ENCODE measurements around the gene MYL4.

Gene MYL4

GRCh38 chr17:47209499-47209898 is 351 bp downstream of the MYL4 start:
- TF ChIP-seq GATA2 (IDR thresholded peaks at IDR 0.05; ENCODE audit: low read depth, low read length), result no peak
- no peak for TF ChIP-seq GATA3 (IDR thresholded peaks at IDR 0.05; ENCODE audit: low read depth, low read length)

GRCh38 chr17:47210105-47210504 is 957 bp downstream of the MYL4 start:
- TF ChIP-seq GATA2 (IDR thresholded peaks at IDR 0.05; ENCODE audit: low read depth, low read length) (no peak), GATA3 (IDR thresholded peaks at IDR 0.05; ENCODE audit: low read depth, low read length) (no peak)

GRCh38 chr17:47210779-47211178 is 1.6 kb downstream of the MYL4 start:
- no peak for TF ChIP-seq GATA2 (IDR thresholded peaks at IDR 0.05; ENCODE audit: low read depth, low read length)
- no peak for TF ChIP-seq GATA3 (IDR thresholded peaks at IDR 0.05; ENCODE audit: low read depth, low read length)

- TF ChIP-seq GATA3 (IDR thresholded peaks at IDR 0.05; ENCODE audit: low read depth, low read length) (no peak), GATA2 (IDR thresholded peaks at IDR 0.05; ENCODE audit: low read depth, low read length) (no peak)
Measured at GRCh38 chr17:47212458-47212857, 3.3 kb downstream of the MYL4 start.

DNA sequence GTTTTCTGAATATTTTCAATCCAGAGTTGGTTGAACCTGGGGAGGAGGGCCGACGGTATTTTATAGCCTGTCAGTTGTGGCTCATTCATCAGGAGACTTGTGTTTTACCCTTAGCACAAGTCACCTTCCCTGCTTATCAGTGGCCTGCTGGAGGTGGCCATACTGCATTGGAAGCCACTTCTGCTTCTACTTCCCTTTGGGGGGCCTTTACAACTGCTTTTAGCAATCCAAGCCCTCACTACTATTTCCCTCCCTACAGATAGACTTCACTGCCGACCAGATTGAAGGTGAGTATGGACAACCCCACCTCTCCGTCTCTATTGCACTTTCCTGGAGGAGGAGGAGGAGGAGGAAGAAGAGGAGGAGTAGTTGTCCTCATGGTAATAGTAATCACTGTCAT is 4.4 kb downstream of the MYL4 start:
- TF ChIP-seq GATA2 (IDR thresholded peaks at IDR 0.05; ENCODE audit: low read depth, low read length) (no peak), GATA3 (IDR thresholded peaks at IDR 0.05; ENCODE audit: low read depth, low read length) (no peak)

- TF ChIP-seq GATA3 (IDR thresholded peaks at IDR 0.05; ENCODE audit: low read depth, low read length), result no peak
- no peak for TF ChIP-seq GATA2 (IDR thresholded peaks at IDR 0.05; ENCODE audit: low read depth, low read length)
Measured at GRCh38 chr17:47214931-47215330, 5.8 kb downstream of the MYL4 start.

DNA sequence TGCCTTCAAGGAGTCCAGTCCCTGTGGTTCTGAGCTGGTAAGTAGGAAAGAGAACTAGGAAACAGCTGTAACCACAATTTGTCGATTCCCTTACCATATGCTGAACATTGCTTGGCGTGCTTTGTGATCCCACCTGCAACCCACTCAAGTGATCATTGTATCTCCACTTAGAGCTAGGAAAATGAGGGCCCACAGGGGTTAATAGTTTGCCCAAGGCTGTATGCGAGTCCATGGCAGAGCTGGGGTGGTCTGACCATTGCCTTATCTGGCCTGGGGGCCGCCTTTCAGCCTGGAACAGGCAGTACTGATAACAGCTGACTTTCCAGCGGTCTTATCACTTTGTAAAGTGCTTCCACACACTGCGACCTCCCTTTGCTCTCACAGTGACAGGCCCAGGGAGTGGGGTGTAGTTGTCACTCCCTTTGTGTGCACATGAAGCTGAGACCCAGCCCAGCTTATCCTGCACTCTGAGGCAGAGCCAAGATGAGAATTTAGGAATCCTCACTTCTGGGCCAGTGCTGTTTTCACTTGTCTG is 9.8 kb downstream of the MYL4 start:
- TF ChIP-seq GATA3 (IDR thresholded peaks at IDR 0.05; ENCODE audit: low read depth, low read length), result no peak
- TF ChIP-seq GATA2 (IDR thresholded peaks at IDR 0.05; ENCODE audit: low read depth, low read length), result no peak

DNA sequence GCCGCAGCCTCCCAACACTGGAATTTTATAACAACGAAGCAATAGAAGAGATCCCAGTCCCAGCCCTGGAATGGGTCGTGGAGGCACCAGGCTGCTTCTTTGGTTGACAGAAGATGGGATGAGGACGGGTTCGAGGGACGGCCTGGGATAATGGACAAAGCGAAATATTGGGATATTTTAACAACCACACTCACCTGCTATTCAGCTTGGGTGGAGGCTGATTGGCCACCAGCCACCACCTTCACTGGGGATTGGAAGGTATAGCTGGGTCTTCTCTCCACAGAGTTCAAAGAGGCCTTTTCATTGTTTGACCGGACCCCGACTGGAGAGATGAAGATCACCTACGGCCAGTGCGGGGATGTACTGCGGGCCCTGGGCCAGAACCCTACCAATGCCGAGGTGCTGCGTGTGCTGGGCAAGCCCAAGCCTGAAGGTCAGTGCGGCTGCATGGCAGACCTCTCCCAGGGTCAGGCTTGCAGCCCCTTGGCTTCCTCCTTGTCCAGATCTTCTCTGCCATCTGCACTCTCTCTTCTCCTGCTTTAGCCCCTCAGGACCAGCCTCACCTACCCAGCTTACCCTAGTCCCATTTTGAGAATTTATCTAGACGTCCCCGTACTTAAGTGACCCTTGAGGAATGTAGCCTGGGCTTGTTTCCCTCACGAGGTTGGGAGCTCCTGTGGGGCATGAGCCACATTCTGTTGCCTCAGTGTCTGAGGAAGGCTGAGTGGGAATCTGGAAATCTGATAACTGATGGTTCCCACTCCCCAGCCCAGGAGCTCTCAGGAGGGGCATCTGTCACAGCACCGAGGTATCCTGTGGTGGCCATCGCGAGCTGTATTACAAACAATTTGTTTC is 10.7 kb downstream of the MYL4 start:
- TF ChIP-seq GATA2 (IDR thresholded peaks at IDR 0.05; ENCODE audit: low read depth, low read length) (no peak), GATA3 (IDR thresholded peaks at IDR 0.05; ENCODE audit: low read depth, low read length) (no peak)

- TF ChIP-seq GATA2 (IDR thresholded peaks at IDR 0.05; ENCODE audit: low read depth, low read length) (no peak), GATA3 (IDR thresholded peaks at IDR 0.05; ENCODE audit: low read depth, low read length) (no peak)
Measured at GRCh38 chr17:47220531-47220999, 11.4 kb downstream of the MYL4 start.

- TF ChIP-seq GATA2 (IDR thresholded peaks at IDR 0.05; ENCODE audit: low read depth, low read length), result no peak
- no peak for TF ChIP-seq GATA3 (IDR thresholded peaks at IDR 0.05; ENCODE audit: low read depth, low read length)
Measured at GRCh38 chr17:47221154-47221553, 12.0 kb downstream of the MYL4 start.

DNA sequence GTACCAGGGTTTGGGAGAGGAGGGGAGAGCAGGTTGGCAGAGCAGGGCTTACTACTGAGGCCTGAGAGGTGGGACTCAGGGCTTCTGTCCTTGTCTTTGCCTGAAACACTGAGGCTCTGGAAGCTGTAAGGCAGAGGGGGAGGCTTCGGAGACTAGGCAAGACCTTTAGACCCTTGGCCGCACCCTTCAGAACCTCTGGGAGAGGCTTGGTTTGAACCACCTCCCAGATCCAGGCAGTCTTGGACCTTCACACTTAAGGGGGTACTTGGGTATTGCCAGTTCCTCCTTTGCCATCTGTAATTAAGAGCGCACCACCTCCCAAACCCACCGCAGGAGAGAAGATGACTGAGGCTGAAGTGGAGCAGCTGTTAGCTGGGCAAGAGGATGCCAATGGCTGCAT is 12.9 kb downstream of the MYL4 start:
- no peak for TF ChIP-seq GATA3 (IDR thresholded peaks at IDR 0.05; ENCODE audit: low read depth, low read length)
- TF ChIP-seq GATA2 (IDR thresholded peaks at IDR 0.05; ENCODE audit: low read depth, low read length), result no peak

GRCh38 chr17:47223007-47223406 is 13.9 kb downstream of the MYL4 start:
- no peak for TF ChIP-seq GATA2 (IDR thresholded peaks at IDR 0.05; ENCODE audit: low read depth, low read length)
- no peak for TF ChIP-seq GATA3 (IDR thresholded peaks at IDR 0.05; ENCODE audit: low read depth, low read length)

DNA sequence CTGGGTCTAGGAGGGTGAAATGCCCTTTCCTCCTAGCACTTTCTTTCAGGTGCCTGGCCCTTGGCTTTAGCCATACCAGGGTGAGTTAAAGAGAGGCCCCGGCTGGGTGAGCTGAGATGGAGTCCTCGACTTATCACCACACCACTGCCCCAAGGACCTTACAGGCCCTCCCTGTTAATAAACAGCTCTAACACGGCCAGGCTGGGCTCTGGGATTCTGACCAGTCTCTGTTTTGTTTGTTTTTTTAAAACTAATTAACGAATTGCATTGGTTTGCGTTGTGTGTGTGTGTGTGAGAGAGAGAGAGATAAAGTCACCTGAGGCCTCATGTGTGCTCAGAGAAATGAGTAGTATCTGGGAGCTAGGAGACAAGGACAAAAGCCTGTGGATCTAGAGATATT is 14.3 kb downstream of the MYL4 start:
- TF ChIP-seq GATA3 (IDR thresholded peaks at IDR 0.05; ENCODE audit: low read depth, low read length) (no peak), GATA2 (IDR thresholded peaks at IDR 0.05; ENCODE audit: low read depth, low read length) (no peak)

DNA sequence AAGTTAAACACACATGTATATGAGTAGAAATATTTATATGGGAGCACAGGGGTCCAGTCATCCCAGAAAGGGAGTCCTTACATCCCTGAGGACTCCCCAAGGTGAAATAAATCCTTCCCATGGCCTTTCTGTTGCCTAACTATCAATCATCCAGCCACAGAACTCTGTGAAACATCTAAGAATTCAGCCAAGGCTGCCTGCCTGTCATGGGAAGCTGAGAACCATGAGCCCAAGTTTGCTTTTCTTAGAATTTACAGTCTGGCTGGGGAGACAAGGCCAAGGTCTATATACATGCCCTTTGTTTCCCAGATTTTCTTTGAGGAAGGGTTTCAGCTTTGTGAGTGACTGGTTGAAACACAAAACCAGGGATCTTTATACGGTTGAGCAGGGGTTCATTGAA is 15.8 kb downstream of the MYL4 start:
- TF ChIP-seq GATA3 (IDR thresholded peaks at IDR 0.05; ENCODE audit: low read depth, low read length), result no peak
- TF ChIP-seq GATA2 (IDR thresholded peaks at IDR 0.05; ENCODE audit: low read depth, low read length), result no peak

DNA sequence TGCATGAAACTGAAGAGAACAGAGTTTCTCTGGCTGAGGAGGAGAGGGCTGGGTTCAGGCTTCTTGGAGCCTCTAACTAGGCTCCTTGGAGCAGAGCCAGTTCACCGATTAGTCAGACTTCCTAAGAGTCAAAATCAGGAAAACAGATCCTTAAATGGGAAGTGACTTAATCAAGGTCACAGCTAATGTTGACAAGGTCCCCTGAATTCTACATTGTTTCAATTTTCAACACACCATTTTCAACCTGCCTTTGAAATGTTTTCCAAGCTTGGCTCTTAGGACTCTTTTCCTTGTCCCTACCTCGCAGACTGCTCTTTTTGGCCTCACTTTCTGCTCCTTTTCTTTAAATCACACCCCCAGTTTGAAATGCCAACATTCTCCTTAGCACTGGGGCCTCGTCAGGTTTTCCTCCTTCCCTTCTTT is 16.3 kb downstream of the MYL4 start:
- TF ChIP-seq GATA3 (IDR thresholded peaks at IDR 0.05; ENCODE audit: low read depth, low read length) (no peak), GATA2 (IDR thresholded peaks at IDR 0.05; ENCODE audit: low read depth, low read length) (no peak)
